Endothelial cell (in vitro differentiated cells): ENCODE measurements around the gene GBF1. TPM values are rescaled to one million over a fixed set of nuclear protein-coding genes. Genes with fewer than 3 reads are reported as not detected.
"Not testable (repeated sequence)": the region's sequence is repeated elsewhere in the genome, so short reads cannot be mapped to it uniquely, and the experiment has no call there.

Experiments used
- DNase-seq: peaks from one replicate; pipeline ENCODE4 v3.0.0; 2021; ENCODE audit warnings: low spot score
- H3K27ac Mint-ChIP-seq: one replicate; pipeline ENCODE4 v1.8.0; 2021; ENCODE audit warnings: mixed read lengths, inconsistent platforms; ENCODE audit not compliant: unreplicated experiment
- H3K27me3 Mint-ChIP-seq: one replicate; pipeline ENCODE4 v1.8.0; 2021; ENCODE audit warnings: mild to moderate bottlenecking, moderate library complexity, mixed read lengths, inconsistent platforms; ENCODE audit not compliant: unreplicated experiment
- H3K36me3 Mint-ChIP-seq: one replicate; pipeline ENCODE4 v1.8.0; 2021; ENCODE audit warnings: mild to moderate bottlenecking, low read depth, mixed read lengths, inconsistent platforms; ENCODE audit not compliant: unreplicated experiment
- H3K4me1 Mint-ChIP-seq: one replicate; pipeline ENCODE4 v1.8.0; 2021; ENCODE audit warnings: mild to moderate bottlenecking, mixed read lengths, inconsistent platforms; ENCODE audit not compliant: unreplicated experiment
- H3K4me3 Mint-ChIP-seq: one replicate; pipeline ENCODE4 v1.8.0; 2021; ENCODE audit warnings: mild to moderate bottlenecking, mixed read lengths, inconsistent platforms; ENCODE audit not compliant: unreplicated experiment
- H3K9me3 Mint-ChIP-seq: one replicate; pipeline ENCODE4 v1.8.0; 2021; ENCODE audit warnings: mixed read lengths, inconsistent platforms; ENCODE audit not compliant: unreplicated experiment
- total RNA-seq: library from RNA; stranded (reverse); fragmentation: NEBNext Ultra II Directional; extraction: Animal tissue kit (Norgen Biotek cat#: 25700); gene quantifications from one replicate; pipeline ENCODE4 v1.2.1, GENCODE V29; 2021; ENCODE audit not compliant: unreplicated experiment
- TF ChIP-seq, protein P1 (sequence below): fragments of 200-600 bp; sonication (generic); IDR thresholded peaks from one replicate; pipeline ENCODE4 v1.5.0; 2021; ENCODE audit warnings: antibody characterized with exemption; ENCODE audit not compliant: unreplicated experiment

GBF1 gene
- total RNA-seq, 1 donor from 2014 or later, result 45.1 TPM

DNA sequence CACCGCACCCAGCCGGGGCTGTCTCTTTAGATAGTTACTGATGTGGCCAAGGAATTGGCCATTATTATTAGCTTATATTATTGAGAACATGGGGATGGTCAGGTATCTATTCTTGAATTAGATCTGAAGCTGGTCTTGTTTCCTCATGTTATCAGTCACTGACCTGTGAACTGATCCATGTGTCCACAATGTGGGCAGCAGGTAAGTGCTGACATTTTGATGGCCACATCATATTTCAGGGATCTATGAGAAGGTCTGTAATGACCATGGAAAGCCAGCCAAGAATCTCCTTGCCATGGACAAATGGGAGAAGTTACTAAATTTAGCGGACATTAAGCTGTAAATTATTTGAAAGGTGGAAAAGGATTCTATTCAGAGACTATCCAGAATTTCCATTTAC, 61.4 kb downstream of the GBF1 start:
- no peaks in the 10 kb centered on the region for H3K9me3 Mint-ChIP-seq
- TF ChIP-seq, protein P1, sequence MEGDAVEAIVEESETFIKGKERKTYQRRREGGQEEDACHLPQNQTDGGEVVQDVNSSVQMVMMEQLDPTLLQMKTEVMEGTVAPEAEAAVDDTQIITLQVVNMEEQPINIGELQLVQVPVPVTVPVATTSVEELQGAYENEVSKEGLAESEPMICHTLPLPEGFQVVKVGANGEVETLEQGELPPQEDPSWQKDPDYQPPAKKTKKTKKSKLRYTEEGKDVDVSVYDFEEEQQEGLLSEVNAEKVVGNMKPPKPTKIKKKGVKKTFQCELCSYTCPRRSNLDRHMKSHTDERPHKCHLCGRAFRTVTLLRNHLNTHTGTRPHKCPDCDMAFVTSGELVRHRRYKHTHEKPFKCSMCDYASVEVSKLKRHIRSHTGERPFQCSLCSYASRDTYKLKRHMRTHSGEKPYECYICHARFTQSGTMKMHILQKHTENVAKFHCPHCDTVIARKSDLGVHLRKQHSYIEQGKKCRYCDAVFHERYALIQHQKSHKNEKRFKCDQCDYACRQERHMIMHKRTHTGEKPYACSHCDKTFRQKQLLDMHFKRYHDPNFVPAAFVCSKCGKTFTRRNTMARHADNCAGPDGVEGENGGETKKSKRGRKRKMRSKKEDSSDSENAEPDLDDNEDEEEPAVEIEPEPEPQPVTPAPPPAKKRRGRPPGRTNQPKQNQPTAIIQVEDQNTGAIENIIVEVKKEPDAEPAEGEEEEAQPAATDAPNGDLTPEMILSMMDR, result no peak
- H3K4me1 Mint-ChIP-seq, result peaks cover 5% of the 10 kb centered on the region
- H3K27me3 Mint-ChIP-seq, result no peaks in the 10 kb centered on the region
- H3K4me3 Mint-ChIP-seq, result no peak overlapping the region
- no peak overlapping the region for H3K27ac Mint-ChIP-seq
- H3K36me3 Mint-ChIP-seq, result peaks cover 4% of the 10 kb centered on the region
- no peak for DNase-seq

DNA sequence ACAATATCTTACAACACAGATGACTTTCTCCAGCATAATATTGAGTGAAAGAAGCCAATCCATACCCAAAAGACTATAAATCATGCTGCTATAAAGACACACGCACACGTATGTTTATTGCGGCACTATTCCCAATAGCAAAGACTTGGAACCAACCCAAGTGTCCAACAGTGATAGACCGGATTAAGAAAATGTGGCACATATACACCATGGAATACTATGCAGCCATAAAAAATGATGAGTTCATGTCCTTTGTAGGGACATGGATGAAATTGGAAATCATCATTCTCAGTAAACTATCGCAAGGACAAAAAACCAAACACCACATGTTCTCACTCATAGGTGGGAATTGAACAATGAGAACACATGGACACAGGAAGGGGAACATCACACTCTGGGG, 63.0 kb downstream of the GBF1 start:
- not testable (repeated sequence) for H3K36me3 Mint-ChIP-seq, H3K4me3 Mint-ChIP-seq, H3K27ac Mint-ChIP-seq, DNase-seq, H3K4me1 Mint-ChIP-seq, H3K27me3 Mint-ChIP-seq, H3K9me3 Mint-ChIP-seq

DNA sequence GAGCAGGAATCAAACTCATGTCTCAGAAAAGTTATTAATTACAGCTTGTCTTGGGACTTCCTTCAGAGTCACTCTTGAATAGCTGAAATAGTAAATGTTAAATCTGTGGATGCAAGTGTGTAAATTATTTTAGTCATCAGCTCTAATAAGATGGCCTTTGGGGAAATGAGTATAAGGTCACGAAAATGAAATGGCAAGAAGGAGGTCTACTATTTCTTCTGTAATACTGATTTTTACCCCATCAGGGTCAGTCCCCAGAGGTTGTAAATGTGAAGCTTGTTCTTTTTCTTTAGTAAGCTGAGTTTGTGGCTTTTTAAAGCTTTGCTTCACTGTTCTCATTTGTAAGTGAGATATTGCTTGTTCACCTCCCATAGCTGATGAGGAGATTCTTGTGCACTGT, 63.9 kb downstream of the GBF1 start:
- Mint-ChIP-seq H3K36me3 (no peaks in the 10 kb centered on the region), H3K9me3 (no peaks in the 10 kb centered on the region), H3K4me1 (peaks cover 5% of the 10 kb centered on the region), H3K27me3 (no peaks in the 10 kb centered on the region), H3K27ac (no peak overlapping the region), H3K4me3 (no peak overlapping the region)
- TF ChIP-seq, protein P1, result no peak
- no peak for DNase-seq

DNA sequence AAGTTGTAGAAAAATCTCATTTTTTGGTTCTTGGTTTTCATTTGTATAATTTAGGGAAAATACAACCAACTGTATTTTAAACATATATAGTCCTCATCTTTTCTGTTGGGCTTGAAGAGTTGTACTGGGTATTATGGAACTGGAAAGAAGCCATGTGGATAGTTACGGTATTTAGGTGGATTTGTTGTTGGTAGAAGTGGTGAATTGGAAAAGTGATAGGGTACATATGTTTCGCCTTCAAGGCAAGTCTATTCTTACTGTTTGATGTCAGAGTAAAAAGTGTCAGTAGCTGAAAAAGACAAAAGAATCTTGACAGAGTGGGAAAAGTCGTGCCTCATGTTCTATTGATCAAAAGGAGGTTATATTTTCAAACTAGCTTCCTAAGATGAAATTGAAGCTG, 64.6 kb downstream of the GBF1 start:
- Mint-ChIP-seq H3K27ac (no peak overlapping the region), H3K9me3 (no peaks in the 10 kb centered on the region), H3K27me3 (no peaks in the 10 kb centered on the region), H3K36me3 (no peaks in the 10 kb centered on the region), H3K4me3 (no peak overlapping the region), H3K4me1 (peaks cover 5% of the 10 kb centered on the region)
- DNase-seq, result no peak
- TF ChIP-seq, protein P1, result no peak

DNA sequence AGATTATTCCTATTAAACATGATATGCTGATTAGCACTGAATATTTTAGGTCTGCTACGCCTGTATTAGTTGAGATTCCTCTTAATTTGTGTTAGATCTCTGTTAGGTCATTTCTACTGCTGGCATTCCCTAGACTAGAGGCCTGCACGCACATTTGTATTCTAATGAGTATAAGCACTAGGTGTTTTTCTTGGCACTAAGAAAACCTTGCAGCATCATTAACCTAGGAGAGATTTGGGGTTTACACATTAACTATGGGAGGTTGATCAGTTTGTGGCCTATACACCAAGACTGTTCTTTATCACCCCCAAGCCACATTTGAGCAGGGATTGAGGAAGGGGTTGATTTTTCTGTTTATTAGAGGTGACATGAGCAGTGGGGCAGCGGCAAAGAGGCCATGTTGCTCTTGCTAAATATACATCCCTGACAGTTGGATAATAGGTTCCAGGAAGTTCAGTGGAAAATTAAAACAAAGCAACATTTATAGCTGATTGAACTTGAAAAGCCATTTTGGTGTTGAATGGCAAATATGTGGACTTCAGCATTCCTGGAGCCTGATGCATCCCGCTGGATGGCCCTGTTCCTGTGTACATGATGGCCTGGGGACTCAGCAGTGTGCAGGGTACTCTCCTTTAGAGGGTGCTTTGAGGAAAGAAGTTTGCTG, 65.2 kb downstream of the GBF1 start:
- TF ChIP-seq, protein P1, result no peak
- H3K4me1 Mint-ChIP-seq, result peaks cover 5% of the 10 kb centered on the region
- H3K36me3 Mint-ChIP-seq, result no peaks in the 10 kb centered on the region
- no peak overlapping the region for H3K27ac Mint-ChIP-seq
- no peaks in the 10 kb centered on the region for H3K9me3 Mint-ChIP-seq
- no peak for DNase-seq
- H3K27me3 Mint-ChIP-seq, result no peaks in the 10 kb centered on the region
- H3K4me3 Mint-ChIP-seq, result no peak overlapping the region
